CD14-positive monocyte (primary cell): ENCODE data around the gene ETDC. TPM values are rescaled to one million over a fixed set of nuclear protein-coding genes. Genes with fewer than 3 reads are reported as not detected.

Experiments
- DNase-seq, 3 donors: peaks; one replicate each; pipeline ENCODE4 v3.0.0-alpha.2; 2011 to 2022
- H2AFZ ChIP-seq: 2 replicates; pipeline ENCODE4 v1.6.0; 2012; ENCODE audit warnings: mild to moderate bottlenecking, low read depth, low read length, inconsistent platforms; ENCODE audit not compliant: insufficient read depth, poor library complexity, severe bottlenecking
- H3K27ac ChIP-seq, 2 donors: 1 replicate in 1 of 2; 2 replicates in 1 of 2; pipeline ENCODE4 v1.5.1; 2012 to 2013; ENCODE audit warnings: low read length in 2 of 2, control low read depth in 1 of 2, inconsistent platforms in 1 of 2, low read depth in 1 of 2, mild to moderate bottlenecking in 1 of 2
- H3K27me3 ChIP-seq, 2 donors: one replicate each; pipeline versions ENCODE4 v1.6.0 to v1.6.1; 2011 to 2013; ENCODE audit warnings: low read length in 2 of 2; ENCODE audit not compliant: control insufficient read depth in 2 of 2, insufficient read depth in 2 of 2
- H3K36me3 ChIP-seq, 2 donors: replicated peaks in 1 of 2; 1 replicate in 1 of 2; 2 replicates in 1 of 2; pipeline versions ENCODE4 v1.5.1 to v1.6.1; 2012 to 2013; ENCODE audit warnings: low read length in 2 of 2, control low read depth in 1 of 2, inconsistent platforms in 1 of 2, mild to moderate bottlenecking in 1 of 2; ENCODE audit not compliant: insufficient read depth in 2 of 2, control insufficient read depth in 1 of 2
- H3K4me1 ChIP-seq, 2 donors: 1 replicate in 1 of 2; 2 replicates in 1 of 2; pipeline versions ENCODE4 v1.5.1 to v1.6.1; 2012 to 2013; ENCODE audit warnings: low read length in 2 of 2, control low read depth in 1 of 2, inconsistent platforms in 1 of 2, mild to moderate bottlenecking in 1 of 2, moderate library complexity in 1 of 2; ENCODE audit not compliant: insufficient read depth in 2 of 2, control insufficient read depth in 1 of 2
- H3K4me2 ChIP-seq: replicated peaks from 2 replicates; pipeline ENCODE3; 2012; ENCODE audit warnings: low read length, moderate library complexity, mild to moderate bottlenecking; ENCODE audit not compliant: poor library complexity, severe bottlenecking; ENCODE audit errors: extremely low read depth
- H3K4me3 ChIP-seq, 3 experiments: fragments of 200-600 bp in 1 of 3; sonication (generic) in 1 of 3; replicated peaks in 1 of 3; 1 replicate in 2 of 3; 2 replicates in 1 of 3; pipeline ENCODE4 v1.5.1; 2011 to 2013; ENCODE audit warnings: low read length in 3 of 3, mild to moderate bottlenecking in 3 of 3, control low read depth in 2 of 3, low read depth in 2 of 3, inconsistent platforms in 1 of 3, moderate library complexity in 1 of 3
- H3K79me2 ChIP-seq: 2 replicates; pipeline ENCODE4 v1.6.0; 2012; ENCODE audit warnings: mild to moderate bottlenecking, control low read depth, inconsistent platforms, low read length, moderate library complexity; ENCODE audit not compliant: insufficient read depth
- H3K9ac ChIP-seq: 2 replicates; pipeline ENCODE4 v1.6.0; 2017; ENCODE audit warnings: low read length, mild to moderate bottlenecking; ENCODE audit not compliant: insufficient read depth, poor library complexity, severe bottlenecking
- H3K9me3 ChIP-seq, 2 donors: replicated peaks in 1 of 2; 1 replicate in 1 of 2; 2 replicates in 1 of 2; pipeline versions ENCODE4 v1.5.1 to v1.6.1; 2012 to 2013; ENCODE audit warnings: low read length in 2 of 2, control low read depth in 1 of 2; ENCODE audit not compliant: control insufficient read depth in 1 of 2, insufficient read depth in 1 of 2
- H4K20me1 ChIP-seq: 2 replicates; pipeline ENCODE4 v1.6.0; 2012; ENCODE audit warnings: mild to moderate bottlenecking, low read length, control low read depth, moderate library complexity; ENCODE audit not compliant: insufficient read depth
- H3K27ac Mint-ChIP-seq, 7 donors: one replicate each; pipeline ENCODE4 v1.8.0; 2020; ENCODE audit warnings: mild to moderate bottlenecking in 7 of 7, mixed read lengths in 7 of 7, moderate library complexity in 6 of 7, inconsistent platforms in 2 of 7
- H3K27me3 Mint-ChIP-seq, 3 donors: one replicate each; pipeline ENCODE4 v1.8.0; 2021 to 2022; ENCODE audit warnings: low read depth in 3 of 3, mild to moderate bottlenecking in 3 of 3, mixed read lengths in 3 of 3, moderate library complexity in 3 of 3, inconsistent platforms in 1 of 3
- H3K36me3 Mint-ChIP-seq, 2 donors: one replicate each; pipeline ENCODE4 v1.8.0; 2020; ENCODE audit warnings: mixed read lengths in 2 of 2, inconsistent platforms in 1 of 2, mild to moderate bottlenecking in 1 of 2
- H3K4me1 Mint-ChIP-seq: one replicate; pipeline ENCODE4 v1.8.0; 2020; ENCODE audit warnings: mild to moderate bottlenecking, mixed read lengths
- H3K4me3 Mint-ChIP-seq, 2 donors: one replicate each; pipeline ENCODE4 v1.8.0; 2020; ENCODE audit warnings: mild to moderate bottlenecking in 2 of 2, mixed read lengths in 2 of 2, moderate library complexity in 1 of 2
- H3K9me3 Mint-ChIP-seq, 7 donors: one replicate each; pipeline ENCODE4 v1.8.0; 2020 to 2022; ENCODE audit warnings: mixed read lengths in 7 of 7, mild to moderate bottlenecking in 6 of 7, moderate library complexity in 6 of 7, inconsistent platforms in 2 of 7
- WGBS: methylation state at CpG from one replicate; pipeline ENCODE4 v1.1.5; 2013; ENCODE audit warnings: missing lambda C conversion rate; ENCODE audit not compliant: insufficient coverage; 5-methylcytosine and 5-hydroxymethylcytosine counted together
- intact Hi-C, 2 donors: fragments of 100-400 bp; cut with micrococcal nuclease; formaldehyde crosslinking; loops; one replicate each; pipeline versions ENCODE4 v1.15.0 to v1.15.1; 2023
- polyA plus RNA-seq, 3 donors: library from polyadenylated mRNA; depleted of rRNA in 1 of 3; unstranded in 2 of 3; stranded (reverse) in 1 of 3; fragments of 300-500 nt in 2 of 3; fragments of >200 nt in 1 of 3; fragmentation: Illumina TruSeq in 2 of 3; gene quantifications; 1 replicate in 2 of 3; 2 replicates in 1 of 3; pipeline ENCODE4 v1.2.3, GENCODE V29; 2012 to 2021
- TF ChIP-seq, protein P1 (sequence below): fragments of 200-600 bp; IDR thresholded peaks from one replicate; pipeline ENCODE4 v1.8.0; 2022; ENCODE audit warnings: antibody characterized with exemption, mild to moderate bottlenecking

Gene ETDC
- polyA plus RNA-seq, 3 donors, result not detected

DNA sequence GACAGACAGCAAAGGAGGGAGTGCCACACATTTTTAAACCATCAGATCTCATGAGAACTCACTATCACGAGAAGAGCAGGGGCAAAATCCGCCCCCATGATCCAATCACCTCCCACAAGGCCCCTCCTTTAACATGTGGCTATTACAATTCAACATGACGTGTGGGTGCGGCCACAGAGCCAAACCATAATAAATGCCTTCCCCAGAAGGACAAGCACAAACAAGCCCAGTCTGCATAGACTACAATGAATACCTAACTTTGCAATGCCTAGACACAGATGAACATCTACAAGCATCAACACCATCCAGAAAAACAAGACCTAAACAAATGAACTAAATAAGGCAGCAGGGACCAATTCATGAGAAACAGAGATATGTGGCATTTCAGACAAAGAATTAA lies 45.1 kb upstream of the ETDC start:
- H3K4me1 Mint-ChIP-seq, result no peaks in the 10 kb centered on the region
- no peak overlapping the region for H2AFZ ChIP-seq
- H3K36me3 ChIP-seq, result no peaks in the 10 kb centered on the region
- H3K27me3 ChIP-seq, result no peaks in the 10 kb centered on the region
- no peaks in the 10 kb centered on the region for H4K20me1 ChIP-seq
- no peak overlapping the region for H3K27ac ChIP-seq
- no peak overlapping the region for H3K4me2 ChIP-seq
- no peak overlapping the region for H3K9ac ChIP-seq
- no peaks in the 10 kb centered on the region for H3K4me1 ChIP-seq
- no peaks in the 10 kb centered on the region for H3K36me3 Mint-ChIP-seq
- DNase-seq, result no peak
- no peaks in the 10 kb centered on the region for H3K79me2 ChIP-seq
- intact Hi-C loops, result no loop called here
- no peak overlapping the region for H3K4me3 ChIP-seq
- H3K27me3 Mint-ChIP-seq, result peaks cover 2 to 5% (median 2%) of the 10 kb centered on the region in 3 donors
- TF ChIP-seq, protein P1, sequence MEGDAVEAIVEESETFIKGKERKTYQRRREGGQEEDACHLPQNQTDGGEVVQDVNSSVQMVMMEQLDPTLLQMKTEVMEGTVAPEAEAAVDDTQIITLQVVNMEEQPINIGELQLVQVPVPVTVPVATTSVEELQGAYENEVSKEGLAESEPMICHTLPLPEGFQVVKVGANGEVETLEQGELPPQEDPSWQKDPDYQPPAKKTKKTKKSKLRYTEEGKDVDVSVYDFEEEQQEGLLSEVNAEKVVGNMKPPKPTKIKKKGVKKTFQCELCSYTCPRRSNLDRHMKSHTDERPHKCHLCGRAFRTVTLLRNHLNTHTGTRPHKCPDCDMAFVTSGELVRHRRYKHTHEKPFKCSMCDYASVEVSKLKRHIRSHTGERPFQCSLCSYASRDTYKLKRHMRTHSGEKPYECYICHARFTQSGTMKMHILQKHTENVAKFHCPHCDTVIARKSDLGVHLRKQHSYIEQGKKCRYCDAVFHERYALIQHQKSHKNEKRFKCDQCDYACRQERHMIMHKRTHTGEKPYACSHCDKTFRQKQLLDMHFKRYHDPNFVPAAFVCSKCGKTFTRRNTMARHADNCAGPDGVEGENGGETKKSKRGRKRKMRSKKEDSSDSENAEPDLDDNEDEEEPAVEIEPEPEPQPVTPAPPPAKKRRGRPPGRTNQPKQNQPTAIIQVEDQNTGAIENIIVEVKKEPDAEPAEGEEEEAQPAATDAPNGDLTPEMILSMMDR, result no peak
- no peak overlapping the region for H3K4me3 Mint-ChIP-seq
- no peak overlapping the region for H3K27ac Mint-ChIP-seq
- 94% methylated on average over 3 of the region's 4 CpGs for WGBS
- peaks cover 9 to 28% (median 16%) of the 10 kb centered on the region in 7 donors for H3K9me3 Mint-ChIP-seq
- H3K9me3 ChIP-seq, result peaks cover 6 to 7% of the 10 kb centered on the region in 2 donors

DNA sequence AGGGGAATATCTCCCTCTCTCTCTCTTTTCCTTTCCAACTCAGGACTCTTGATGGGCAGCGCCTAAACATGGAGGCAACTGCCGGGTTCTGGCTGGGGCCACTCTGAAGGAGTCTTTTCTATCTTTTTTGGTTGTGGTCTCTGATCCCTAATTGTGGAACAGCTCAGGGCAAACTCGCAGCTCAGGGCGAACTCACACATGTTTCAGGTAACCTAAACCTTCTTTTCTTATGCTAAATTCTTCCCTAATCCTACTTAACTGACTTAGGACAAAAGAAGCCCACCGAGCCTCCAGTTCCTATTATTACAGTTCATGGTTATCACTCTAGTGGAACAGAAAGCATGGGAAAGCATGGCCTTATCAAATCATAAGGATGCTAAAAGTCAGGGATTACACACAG lies 36.1 kb upstream of the ETDC start:
- peaks cover 5 to 18% (median 10%) of the 10 kb centered on the region in 7 donors for H3K9me3 Mint-ChIP-seq
- H3K4me3 Mint-ChIP-seq, result no peak overlapping the region
- no peaks in the 10 kb centered on the region for H3K27me3 ChIP-seq
- TF ChIP-seq, protein P1, result no peak
- intact Hi-C loops, result no loop called here
- WGBS, result no CpG with 5 or more reads among the region's 5 CpGs
- H3K9me3 ChIP-seq, result peaks cover 0 to 6% of the 10 kb centered on the region in 2 donors
- H3K27me3 Mint-ChIP-seq, result peaks cover 0 to 3% (median 2%) of the 10 kb centered on the region in 3 donors
- H3K4me3 ChIP-seq, result no peak overlapping the region
- H2AFZ ChIP-seq, result no peak overlapping the region
- H3K79me2 ChIP-seq, result no peaks in the 10 kb centered on the region
- no peaks in the 10 kb centered on the region for H3K36me3 Mint-ChIP-seq
- no peak overlapping the region for H3K4me2 ChIP-seq
- H4K20me1 ChIP-seq, result no peaks in the 10 kb centered on the region
- H3K27ac ChIP-seq, result no peak overlapping the region
- H3K4me1 ChIP-seq, result no peaks in the 10 kb centered on the region
- no peak for DNase-seq
- no peak overlapping the region for H3K9ac ChIP-seq
- no peaks in the 10 kb centered on the region for H3K4me1 Mint-ChIP-seq
- no peak overlapping the region for H3K27ac Mint-ChIP-seq
- H3K36me3 ChIP-seq, result no peaks in the 10 kb centered on the region
